Glutamatergic neuron (in vitro differentiated cells): Measurements from ENCODE around the gene MRPL10. TPM values are rescaled to one million over a fixed set of nuclear protein-coding genes. Genes with fewer than 3 reads are reported as not detected.
A peak's percentile ranks its signal among the peaks of the same experiment; 100 is the strongest.

Experiments
- DNase-seq: peaks from one replicate; pipeline ENCODE4 v3.0.0; 2022
- H3K27ac Mint-ChIP-seq: one replicate; pipeline ENCODE4 v1.8.0; 2020; ENCODE audit warnings: mild to moderate bottlenecking, mixed read lengths, inconsistent platforms; ENCODE audit not compliant: unreplicated experiment
- H3K27me3 Mint-ChIP-seq: one replicate; pipeline ENCODE4 v1.8.0; 2020; ENCODE audit warnings: mild to moderate bottlenecking, moderate library complexity, mixed read lengths, inconsistent platforms; ENCODE audit not compliant: unreplicated experiment
- H3K36me3 Mint-ChIP-seq: one replicate; pipeline ENCODE4 v1.8.0; 2020; ENCODE audit warnings: mild to moderate bottlenecking, mixed read lengths, inconsistent platforms; ENCODE audit not compliant: unreplicated experiment
- H3K4me1 Mint-ChIP-seq: one replicate; pipeline ENCODE4 v1.8.0; 2020; ENCODE audit warnings: mild to moderate bottlenecking, low read depth, mixed read lengths, inconsistent platforms; ENCODE audit not compliant: unreplicated experiment
- H3K4me3 Mint-ChIP-seq: one replicate; pipeline ENCODE4 v1.8.0; 2020; ENCODE audit warnings: mild to moderate bottlenecking, mixed read lengths, inconsistent platforms; ENCODE audit not compliant: unreplicated experiment
- H3K9me3 Mint-ChIP-seq: one replicate; pipeline ENCODE4 v1.8.0; 2020; ENCODE audit warnings: mild to moderate bottlenecking, moderate library complexity, mixed read lengths, inconsistent platforms; ENCODE audit not compliant: unreplicated experiment
- total RNA-seq: library from RNA; stranded (reverse); fragmentation: NEBNext Ultra II Directional; extraction: Animal tissue kit (Norgen Biotek cat#: 25700); gene quantifications from one replicate; pipeline ENCODE4 v1.2.1, GENCODE V29; 2021; ENCODE audit not compliant: unreplicated experiment
- TF ChIP-seq, protein P1 (sequence below): fragments of 200-600 bp; sonication (generic); IDR thresholded peaks from one replicate; pipeline ENCODE4 v1.5.0; 2021; ENCODE audit not compliant: partially characterized antibody, unreplicated experiment

MRPL10 gene
- total RNA-seq, 1 donor from 2014 or later = 38.7 TPM

DNA sequence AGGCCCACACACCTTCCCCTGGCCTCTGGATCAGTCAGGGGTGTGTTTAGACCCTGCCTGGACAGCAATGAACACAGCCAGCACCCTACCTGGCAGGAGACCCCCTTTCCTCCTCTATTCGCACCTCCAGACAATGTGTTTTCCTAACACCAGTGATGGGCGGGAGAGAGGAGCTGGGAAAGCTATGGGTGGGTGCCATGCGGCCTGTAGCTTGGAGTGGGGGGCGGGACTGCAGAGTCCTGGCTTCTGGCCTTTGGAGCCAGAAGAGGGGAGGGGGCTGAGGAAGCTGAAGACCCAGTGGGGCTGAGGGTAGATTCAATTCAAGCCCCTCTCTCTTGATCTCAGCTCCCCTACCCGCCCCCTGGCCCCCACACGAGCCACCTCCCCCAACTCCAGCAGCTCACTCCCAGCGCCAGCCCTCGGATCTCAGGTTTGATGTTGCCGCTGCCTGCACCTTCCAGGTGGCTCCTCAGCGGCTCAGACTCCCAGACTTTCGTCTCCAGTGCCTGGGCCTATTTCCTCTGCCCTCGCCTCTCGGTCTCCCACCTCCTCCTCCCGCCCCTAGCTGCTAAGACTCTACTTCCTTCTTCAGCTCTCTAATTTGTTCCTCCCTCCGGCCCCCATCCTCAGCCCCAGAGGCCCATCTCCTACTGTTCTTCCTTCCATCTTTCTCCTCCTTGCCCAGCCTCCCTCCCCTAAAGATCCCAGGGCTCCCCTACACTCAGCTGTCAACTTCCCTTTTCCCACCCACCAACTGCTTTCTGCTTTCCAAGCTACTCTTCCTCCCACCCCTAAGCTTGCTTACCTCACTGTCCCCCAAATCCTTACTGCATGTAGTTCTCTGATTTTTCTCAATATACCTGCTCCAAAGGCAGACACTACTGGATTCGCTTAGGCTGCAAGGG, 26.5 kb upstream of the MRPL10 start:
- Mint-ChIP-seq H3K4me3 (no peak overlapping the region), H3K4me1 (peaks cover 7% of the 10 kb centered on the region), H3K9me3 (peaks cover 4% of the 10 kb centered on the region), H3K27ac (no peak overlapping the region), H3K36me3 (no peaks in the 10 kb centered on the region), H3K27me3 (peaks cover 18% of the 10 kb centered on the region)
- TF ChIP-seq, protein P1, sequence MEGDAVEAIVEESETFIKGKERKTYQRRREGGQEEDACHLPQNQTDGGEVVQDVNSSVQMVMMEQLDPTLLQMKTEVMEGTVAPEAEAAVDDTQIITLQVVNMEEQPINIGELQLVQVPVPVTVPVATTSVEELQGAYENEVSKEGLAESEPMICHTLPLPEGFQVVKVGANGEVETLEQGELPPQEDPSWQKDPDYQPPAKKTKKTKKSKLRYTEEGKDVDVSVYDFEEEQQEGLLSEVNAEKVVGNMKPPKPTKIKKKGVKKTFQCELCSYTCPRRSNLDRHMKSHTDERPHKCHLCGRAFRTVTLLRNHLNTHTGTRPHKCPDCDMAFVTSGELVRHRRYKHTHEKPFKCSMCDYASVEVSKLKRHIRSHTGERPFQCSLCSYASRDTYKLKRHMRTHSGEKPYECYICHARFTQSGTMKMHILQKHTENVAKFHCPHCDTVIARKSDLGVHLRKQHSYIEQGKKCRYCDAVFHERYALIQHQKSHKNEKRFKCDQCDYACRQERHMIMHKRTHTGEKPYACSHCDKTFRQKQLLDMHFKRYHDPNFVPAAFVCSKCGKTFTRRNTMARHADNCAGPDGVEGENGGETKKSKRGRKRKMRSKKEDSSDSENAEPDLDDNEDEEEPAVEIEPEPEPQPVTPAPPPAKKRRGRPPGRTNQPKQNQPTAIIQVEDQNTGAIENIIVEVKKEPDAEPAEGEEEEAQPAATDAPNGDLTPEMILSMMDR = no peak
- no peak for DNase-seq

DNA sequence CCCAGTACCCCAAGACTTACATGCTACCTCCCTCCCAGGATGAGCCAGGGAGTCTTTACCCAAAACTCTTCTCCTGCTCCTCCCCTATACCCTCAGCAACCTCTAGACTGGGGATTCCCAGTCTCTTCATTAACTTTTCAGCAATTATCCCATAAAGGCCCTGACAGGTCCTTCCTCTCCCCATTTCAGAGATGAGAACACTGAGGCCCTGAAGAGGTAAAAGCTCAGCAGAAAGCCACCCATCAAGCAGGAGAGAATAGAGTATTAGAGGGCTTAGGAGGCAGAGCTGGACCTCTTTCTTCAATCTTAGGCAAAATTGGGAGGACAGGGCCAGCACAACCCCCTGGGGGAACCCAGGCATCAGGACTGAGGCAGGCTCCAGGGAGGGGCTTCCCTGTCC, 25.5 kb upstream of the MRPL10 start:
- Mint-ChIP-seq H3K27ac (no peak overlapping the region), H3K4me3 (no peak overlapping the region), H3K4me1 (peaks cover 15% of the 10 kb centered on the region)

DNA sequence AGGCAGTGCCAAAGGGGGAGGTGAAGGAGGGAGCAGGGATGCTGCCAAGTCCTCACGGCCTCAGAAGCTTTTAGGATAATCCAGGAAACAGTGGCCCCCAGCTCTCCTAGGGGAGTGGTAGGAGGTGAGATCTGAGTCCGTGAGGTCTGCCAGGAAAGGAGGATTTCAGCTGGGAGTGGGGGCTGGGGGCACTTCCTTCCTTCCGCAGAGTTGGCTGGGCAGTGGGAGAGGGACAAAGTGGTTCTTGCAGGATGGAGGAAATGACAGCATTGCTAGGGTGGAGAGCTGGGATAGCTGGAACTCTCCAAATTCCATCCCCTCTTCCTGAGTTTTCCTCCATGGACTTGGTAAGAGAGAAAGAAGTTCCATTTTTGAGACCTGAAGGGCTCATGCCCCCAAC, 24.4 kb upstream of the MRPL10 start:
- no peak for DNase-seq
- Mint-ChIP-seq H3K27ac (no peak overlapping the region), H3K27me3 (peaks cover 24% of the 10 kb centered on the region), H3K9me3 (peaks cover 4% of the 10 kb centered on the region), H3K36me3 (no peaks in the 10 kb centered on the region), H3K4me1 (peaks cover 17% of the 10 kb centered on the region), H3K4me3 (no peak overlapping the region)
- TF ChIP-seq, protein P1 = no peak

More for the DNA sequence above, 25.5 kb upstream of the MRPL10 start:
- DNase-seq = no peak
- no peaks in the 10 kb centered on the region for H3K36me3 Mint-ChIP-seq
- peaks cover 24% of the 10 kb centered on the region for H3K27me3 Mint-ChIP-seq
- TF ChIP-seq, protein P1 = no peak
- peaks cover 4% of the 10 kb centered on the region for H3K9me3 Mint-ChIP-seq

DNA sequence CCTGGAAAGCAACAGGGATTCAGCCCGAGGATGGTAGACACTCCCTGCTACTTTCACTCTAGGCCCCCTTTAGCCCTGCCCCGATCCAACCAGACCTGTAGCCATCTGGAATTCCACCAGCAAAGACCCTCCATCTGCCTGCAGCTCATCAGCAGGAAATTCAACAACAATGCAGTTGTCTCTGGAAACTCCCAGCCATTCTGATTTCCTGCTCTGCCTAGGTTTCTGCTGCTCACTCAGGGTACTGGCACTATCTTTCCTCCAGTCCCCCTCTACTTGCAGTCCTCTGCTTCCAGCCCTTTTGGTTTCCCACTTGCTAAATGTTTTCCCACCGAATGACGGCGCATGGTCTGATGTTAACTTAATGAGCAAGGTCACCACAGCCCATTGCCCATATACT, 22.3 kb upstream of the MRPL10 start:
- no peak for DNase-seq
- Mint-ChIP-seq H3K27ac (peak overlapping the region; percentile 45), H3K4me3 (peak overlapping the region; percentile 58), H3K9me3 (peaks cover 2% of the 10 kb centered on the region), H3K27me3 (peaks cover 23% of the 10 kb centered on the region), H3K36me3 (no peaks in the 10 kb centered on the region), H3K4me1 (peaks cover 17% of the 10 kb centered on the region)
- TF ChIP-seq, protein P1 = no peak
